HG03066 (cell line): ENCODE measurements around the gene ALDH1A3.

Experiments
- ATAC-seq: cut with Tn5 transposase; IDR thresholded peaks from one replicate; pipeline ENCODE4 v1.9.1; 2021; ENCODE audit warnings: low read depth; ENCODE audit not compliant: unreplicated experiment

ALDH1A3 gene

GRCh38 chr15:100923076-100923475, 43.4 kb downstream of the ALDH1A3 start:
- ATAC-seq = no peak

- no peak for ATAC-seq
These were observed 44.3 kb downstream of the ALDH1A3 start for GRCh38 chr15:100923902-100924301.

GRCh38 chr15:100924436-100924835, 44.8 kb downstream of the ALDH1A3 start:
- ATAC-seq = no peak

- no peak for ATAC-seq
These were observed 45.8 kb downstream of the ALDH1A3 start for GRCh38 chr15:100925480-100925879.

GRCh38 chr15:100926258-100926657, 46.6 kb downstream of the ALDH1A3 start:
- ATAC-seq = no peak

- no peak for ATAC-seq
These were observed 47.5 kb downstream of the ALDH1A3 start for GRCh38 chr15:100926971-100927756.

- ATAC-seq = no peak
These were observed 49.1 kb downstream of the ALDH1A3 start for GRCh38 chr15:100928632-100929280.

- ATAC-seq = peak; percentile 29
These were observed 50.0 kb downstream of the ALDH1A3 start for GRCh38 chr15:100929641-100930042.

- no peak for ATAC-seq
These were observed 50.7 kb downstream of the ALDH1A3 start for GRCh38 chr15:100930306-100930848.

- ATAC-seq = peak; percentile 45
These were observed 51.7 kb downstream of the ALDH1A3 start for GRCh38 chr15:100931143-100931890.

- ATAC-seq = no peak
These were observed 53.2 kb downstream of the ALDH1A3 start for GRCh38 chr15:100932676-100933348.

- no peak for ATAC-seq
These were observed 54.5 kb downstream of the ALDH1A3 start for GRCh38 chr15:100934166-100934565.

GRCh38 chr15:100934726-100935125, 55.1 kb downstream of the ALDH1A3 start:
- ATAC-seq = no peak

- no peak for ATAC-seq
These were observed 57.5 kb downstream of the ALDH1A3 start for GRCh38 chr15:100937171-100937570.

- ATAC-seq = no peak
These were observed 60.2 kb downstream of the ALDH1A3 start for GRCh38 chr15:100939791-100940190.

GRCh38 chr15:100940767-100941379, 61.2 kb downstream of the ALDH1A3 start:
- ATAC-seq = peak; percentile 80

GRCh38 chr15:100941536-100941935, 61.9 kb downstream of the ALDH1A3 start:
- peak; percentile 50 for ATAC-seq

- ATAC-seq = no peak
These were observed 63.2 kb downstream of the ALDH1A3 start for GRCh38 chr15:100942656-100943425.

- ATAC-seq = no peak
These were observed 64.7 kb downstream of the ALDH1A3 start for GRCh38 chr15:100944244-100944895.
